HepG2 (cell line): ENCODE data around the gene ASXL1. TPM values are rescaled to one million over a fixed set of nuclear protein-coding genes. Genes with fewer than 3 reads are reported as not detected.

Source experiments
- ARNT ChIP-seq: fragments of 450-650 bp; IDR thresholded peaks from 2 replicates; pipeline ENCODE4 v1.6.1; 2017
- GABPB1 ChIP-seq: IDR thresholded peaks from 2 replicates; pipeline ENCODE4 v1.6.1; 2016; ENCODE audit warnings: mild to moderate bottlenecking, missing genetic modification reagents, moderate library complexity, missing compliant biosample characterization
- HIVEP1 ChIP-seq: sonication (generic); formaldehyde crosslinking; IDR thresholded peaks from 2 replicates; pipeline ENCODE4 v1.4.0; 2020; ENCODE audit warnings: mild to moderate bottlenecking, missing genetic modification reagents
- IRF9 ChIP-seq: sonication (generic); formaldehyde crosslinking; IDR thresholded peaks from 2 replicates; pipeline ENCODE4 v1.8.0; 2022; ENCODE audit warnings: missing genetic modification reagents, mild to moderate bottlenecking, borderline replicate concordance
- KAT2B ChIP-seq: fragments of 150-350 bp; IDR thresholded peaks from 2 replicates; pipeline ENCODE4 v1.6.1; 2014; ENCODE audit warnings: low read depth, low read length, borderline replicate concordance
- MTA3 ChIP-seq: sonication (generic); formaldehyde crosslinking; IDR thresholded peaks from 2 replicates; pipeline ENCODE4 v1.4.0; 2020; ENCODE audit warnings: missing genetic modification reagents
- MXD4 ChIP-seq: IDR thresholded peaks from 2 replicates; pipeline ENCODE4 v1.6.1; 2016; ENCODE audit warnings: mild to moderate bottlenecking, missing biosample characterization, missing genetic modification reagents
- MXI1 ChIP-seq: IDR thresholded peaks from 3 replicates; pipeline ENCODE4 v1.6.1; 2012; ENCODE audit warnings: low read depth, low read length, inconsistent platforms, borderline replicate concordance
- MYC ChIP-seq: sonication (generic); formaldehyde crosslinking; IDR thresholded peaks from 2 replicates; pipeline ENCODE4 v1.9.0; 2021; ENCODE audit warnings: missing genetic modification reagents, borderline replicate concordance
- PAF1 ChIP-seq: IDR thresholded peaks from 2 replicates; pipeline ENCODE4 v1.6.1; 2016; ENCODE audit warnings: missing genetic modification reagents, missing compliant biosample characterization
- RAD21 ChIP-seq: fragments of 450-650 bp; formaldehyde crosslinking; IDR thresholded peaks from 2 replicates; pipeline ENCODE4 v1.5.0; 2020; ENCODE audit warnings: mild to moderate bottlenecking
- SNAPC5 ChIP-seq: sonication (generic); formaldehyde crosslinking; IDR thresholded peaks from 2 replicates; pipeline ENCODE4 v1.8.1; 2023; ENCODE audit warnings: mild to moderate bottlenecking, missing genetic modification reagents, borderline replicate concordance
- SP1 ChIP-seq, 2 experiments: fragments of 450-650 bp in 1 of 2; sonication (generic) in 1 of 2; formaldehyde crosslinking in 1 of 2; IDR thresholded peaks; 2 replicates each; pipeline versions ENCODE4 v1.4.0 to v1.6.1; 2016 to 2020; ENCODE audit warnings: missing genetic modification reagents in 1 of 2
- SP5 ChIP-seq: IDR thresholded peaks from 2 replicates; pipeline ENCODE4 v1.6.1; 2016; ENCODE audit warnings: low read depth, borderline replicate concordance
- SPEN ChIP-seq: sonication (generic); formaldehyde crosslinking; IDR thresholded peaks from 2 replicates; pipeline ENCODE4 v1.5.1; 2020; ENCODE audit warnings: low read depth, mild to moderate bottlenecking, missing genetic modification reagents
- TAF15 ChIP-seq: fragments of 200-400 bp; formaldehyde crosslinking; IDR thresholded peaks from one replicate; pipeline ENCODE4 v1.6.1; 2018; ENCODE audit warnings: mild to moderate bottlenecking, low read depth, low read length; ENCODE audit not compliant: poor library complexity, severe bottlenecking
- YEATS2 ChIP-seq: sonication (generic); formaldehyde crosslinking; IDR thresholded peaks from 2 replicates; pipeline ENCODE4 v1.4.0; 2020; ENCODE audit warnings: missing genetic modification reagents, borderline replicate concordance
- ZNF350 ChIP-seq: sonication (generic); formaldehyde crosslinking; IDR thresholded peaks from 2 replicates; pipeline ENCODE4 v1.4.0; 2020; ENCODE audit warnings: mild to moderate bottlenecking, low read depth, missing genetic modification reagents, borderline replicate concordance
- ZNF619 ChIP-seq: sonication (generic); formaldehyde crosslinking; IDR thresholded peaks from 2 replicates; pipeline ENCODE4 v1.4.0; 2020; ENCODE audit warnings: mild to moderate bottlenecking, missing genetic modification reagents
- ZNF883 ChIP-seq: sonication (generic); formaldehyde crosslinking; IDR thresholded peaks from 2 replicates; pipeline ENCODE4 v1.5.1; 2020; ENCODE audit warnings: mild to moderate bottlenecking, missing genetic modification reagents; ENCODE audit errors: not compliant biosample characterization
- ZZZ3 ChIP-seq: sonication (generic); formaldehyde crosslinking; IDR thresholded peaks from 2 replicates; pipeline ENCODE4 v1.4.0; 2020; ENCODE audit warnings: missing genetic modification reagents, mild to moderate bottlenecking, borderline replicate concordance
- polyA plus RNA-seq, 8 experiments: library from polyadenylated mRNA; depleted of rRNA in 3 of 8; stranded (reverse) in 7 of 8; unstranded in 1 of 8; fragments of >200 nt; fragmentation: Illumina TruSeq in 4 of 8; extraction: Trizol in 4 of 8; gene quantifications; 2 replicates each; pipeline versions ENCODE4 v1.2.1 to v1.2.3, GENCODE V29; 2011 to 2016; ENCODE audit warnings: low read depth in 4 of 8, missing spikeins in 1 of 8, mixed read lengths in 1 of 8; ENCODE audit not compliant: insufficient read depth in 1 of 8
- total RNA-seq, 5 experiments: library from RNA; depleted of rRNA; stranded (reverse); fragments of >200 nt; fragmentation: Illumina TruSeq; extraction: Trizol; gene quantifications; 2 replicates each; pipeline ENCODE4 v1.2.3, GENCODE V29; 2016; ENCODE audit warnings: low read depth in 1 of 5
- TF ChIP-seq, protein P1 (sequence below): sonication (generic); formaldehyde crosslinking; IDR thresholded peaks from 2 replicates; pipeline ENCODE4 v1.4.0; 2020; ENCODE audit warnings: mild to moderate bottlenecking, missing genetic modification reagents

ASXL1 gene
- total and polyA plus RNA-seq, 2 of the 13 experiments (the other 11 are each of a cell fraction or from before 2014, with no cell fraction given): 62.1 to 74.8 TPM

DNA sequence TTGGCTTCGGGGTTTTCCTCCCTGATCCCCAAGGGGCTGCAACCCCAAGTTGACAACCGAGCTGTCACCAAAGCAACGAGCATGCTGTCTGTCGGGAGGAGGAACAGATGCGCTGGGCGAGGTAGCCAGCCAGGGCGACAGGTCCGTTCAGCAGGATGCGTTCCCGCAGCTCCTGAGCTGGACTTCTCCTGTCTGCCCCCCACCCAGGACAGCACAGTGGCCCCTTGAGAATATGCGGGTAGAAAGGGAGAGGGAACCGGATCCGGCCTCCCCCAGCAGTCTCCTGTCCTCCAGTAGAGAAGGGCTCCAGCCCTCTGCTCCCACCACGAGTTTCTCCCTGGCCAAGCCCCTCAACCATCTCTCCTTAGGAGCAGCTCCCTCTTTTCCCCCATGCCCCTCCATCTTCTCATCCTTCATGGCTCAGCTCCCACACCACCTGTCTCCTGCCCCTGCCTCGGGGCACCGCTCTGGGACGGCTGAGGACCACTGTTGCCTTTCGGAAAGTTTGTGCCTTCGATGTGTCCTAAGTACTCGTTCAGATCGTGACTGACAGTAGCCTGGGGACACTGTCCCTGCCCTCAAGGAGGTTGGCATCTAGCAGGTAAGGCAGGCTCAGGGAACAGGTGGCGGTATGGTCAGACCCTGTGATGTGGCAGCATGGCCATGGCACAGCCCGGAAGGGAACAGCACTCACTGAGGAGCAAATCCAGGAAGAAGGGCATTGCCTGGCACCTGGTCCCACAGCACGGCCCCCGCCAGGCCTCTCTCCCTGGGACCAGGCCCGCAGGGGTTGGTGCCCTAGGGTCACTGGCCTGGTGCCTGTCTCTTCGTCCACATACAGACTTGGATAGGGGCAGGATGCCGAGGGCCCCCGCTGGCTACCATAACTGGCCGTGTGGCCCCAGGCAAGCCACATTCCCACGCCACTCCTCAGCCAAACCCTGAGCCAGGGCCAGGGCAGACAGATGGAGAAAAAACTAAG lies 96.3 kb downstream of the ASXL1 start (continued):
- TF ChIP-seq TAF15 (no peak), SNAPC5 (CRISPR knock-in tag) (no peak), ZNF619 (CRISPR knock-in tag) (0 out of 2 replicates have a peak, but pooled peaks have one; percentile 2), SPEN (CRISPR knock-in tag) (no peak), MYC (CRISPR knock-in tag) (no peak), RAD21 (CRISPR knock-in tag) (no peak), SP5 (CRISPR knock-in tag) (no peak), ARNT (no peak), YEATS2 (CRISPR knock-in tag) (no peak), ZNF350 (CRISPR knock-in tag) (no peak), MTA3 (no peak), KAT2B (no peak), HIVEP1 (CRISPR knock-in tag) (0 out of 2 replicates have a peak, but pooled peaks have one; percentile 27), MXD4 (CRISPR knock-in tag) (no peak), IRF9 (no peak), ZZZ3 (CRISPR knock-in tag) (no peak), PAF1 (CRISPR knock-in tag) (no peak), ZNF883 (CRISPR knock-in tag) (no peak), SP1 (IDR thresholded peaks at IDR 0.05) (0 out of 2 replicates have a peak, but pooled peaks have one; percentile 9), SP1 (CRISPR knock-in tag; IDR thresholded peaks at IDR 0.05) (no peak), GABPB1 (CRISPR knock-in tag) (0 out of 2 replicates have a peak, but pooled peaks have one; percentile 25), MXI1 (0 out of 3 replicates have a peak, but pooled peaks have one; percentile 16)
- TF ChIP-seq, protein P1, sequence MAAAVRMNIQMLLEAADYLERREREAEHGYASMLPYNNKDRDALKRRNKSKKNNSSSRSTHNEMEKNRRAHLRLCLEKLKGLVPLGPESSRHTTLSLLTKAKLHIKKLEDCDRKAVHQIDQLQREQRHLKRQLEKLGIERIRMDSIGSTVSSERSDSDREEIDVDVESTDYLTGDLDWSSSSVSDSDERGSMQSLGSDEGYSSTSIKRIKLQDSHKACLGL: no peak; the same call in 1 of the 2 replicates
